HG02885 (cell line): ENCODE data around the gene ADGRG7.
"Not testable (repeated sequence)": the region's sequence is repeated elsewhere in the genome, so short reads cannot be mapped to it uniquely, and the experiment has no call there.

Experiments used
- ATAC-seq: cut with Tn5 transposase; IDR thresholded peaks from one replicate; pipeline ENCODE4 v1.9.1; 2021; ENCODE audit warnings: mild to moderate bottlenecking; ENCODE audit not compliant: unreplicated experiment, poor library complexity

ADGRG7 gene

DNA sequence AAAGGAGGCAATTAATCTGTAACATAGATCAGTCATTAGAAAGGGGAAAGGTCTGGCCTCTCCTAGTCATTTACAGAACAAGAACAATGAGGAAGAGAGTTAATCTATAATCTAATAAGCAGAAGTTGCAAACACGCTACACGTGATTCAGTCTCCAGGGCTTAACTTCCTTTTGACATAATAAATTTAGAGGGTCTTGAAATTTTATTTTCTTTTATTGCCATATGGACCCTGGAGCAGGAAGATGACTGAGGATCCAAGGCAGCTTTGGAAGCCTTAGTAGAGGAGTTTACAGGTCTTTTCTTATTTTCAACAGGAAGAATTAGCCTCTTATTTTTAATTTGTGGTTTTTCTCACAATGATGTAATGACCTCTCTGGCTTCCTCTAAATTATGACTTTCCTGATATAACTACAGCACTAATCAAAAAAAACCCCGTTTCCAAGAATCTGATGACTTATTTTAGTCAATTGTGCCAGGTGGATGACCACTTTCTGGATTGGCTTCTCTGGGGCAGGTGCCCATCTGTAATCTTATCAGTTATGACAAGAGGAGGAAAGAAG is 32.2 kb downstream of the ADGRG7 start:
- peak; percentile 57 for ATAC-seq

DNA sequence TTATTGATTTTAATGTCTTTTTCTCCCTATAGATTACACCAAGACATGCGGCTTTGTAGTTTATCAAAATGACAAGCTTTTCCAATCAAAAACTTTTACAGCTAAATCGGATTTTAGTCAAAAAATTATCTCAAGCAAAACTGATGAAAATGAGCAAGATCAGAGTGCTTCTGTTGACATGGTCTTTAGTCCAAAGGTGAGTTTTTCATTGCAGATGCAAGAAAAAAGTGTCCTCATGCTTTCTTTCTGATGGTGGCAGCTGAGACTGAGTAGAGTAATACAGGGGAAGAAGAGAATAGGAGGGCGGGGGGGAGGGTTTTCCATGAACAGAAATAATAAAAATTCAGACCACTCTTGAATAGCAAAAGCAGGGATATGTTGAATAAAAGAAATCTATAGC is 36.5 kb downstream of the ADGRG7 start:
- no peak for ATAC-seq

DNA sequence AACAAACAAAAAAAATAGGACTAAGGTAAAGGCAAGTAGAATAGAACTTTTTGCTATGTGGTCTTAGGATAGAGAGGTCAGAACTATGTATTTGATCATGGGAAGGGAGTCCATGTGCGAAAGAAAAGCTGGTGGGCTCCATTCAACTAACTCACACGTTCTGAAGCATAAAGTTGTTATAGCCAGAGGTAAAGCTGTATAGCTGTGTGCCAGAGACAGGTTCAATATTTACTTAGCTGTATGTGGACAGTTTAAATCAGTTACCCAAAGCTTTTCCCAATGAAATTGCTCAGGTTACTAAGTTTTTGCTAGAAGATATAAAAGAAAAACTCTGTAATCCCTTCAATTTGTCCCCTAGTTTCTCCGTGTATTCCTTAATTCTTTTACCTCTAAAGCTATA is 37.8 kb downstream of the ADGRG7 start:
- ATAC-seq, result no peak

DNA sequence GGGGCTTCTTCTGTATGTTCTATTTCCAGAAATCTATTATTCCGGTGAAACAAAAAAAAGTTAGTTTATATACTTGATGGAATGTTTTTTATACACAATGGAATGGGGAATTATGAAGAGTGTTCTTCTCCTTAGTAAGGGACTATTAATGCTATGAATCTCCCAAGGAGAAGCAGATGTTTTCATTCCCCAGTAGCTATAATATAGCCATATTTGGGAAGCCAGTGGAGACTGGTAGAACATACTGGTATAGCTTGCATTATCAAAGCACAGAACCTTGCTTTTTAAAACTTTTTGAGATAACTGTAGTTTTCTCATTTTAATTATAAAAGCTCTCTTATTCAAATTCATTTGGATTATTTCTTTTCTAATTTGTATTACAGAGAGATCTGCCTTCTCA is 38.3 kb downstream of the ADGRG7 start:
- ATAC-seq, result no peak

DNA sequence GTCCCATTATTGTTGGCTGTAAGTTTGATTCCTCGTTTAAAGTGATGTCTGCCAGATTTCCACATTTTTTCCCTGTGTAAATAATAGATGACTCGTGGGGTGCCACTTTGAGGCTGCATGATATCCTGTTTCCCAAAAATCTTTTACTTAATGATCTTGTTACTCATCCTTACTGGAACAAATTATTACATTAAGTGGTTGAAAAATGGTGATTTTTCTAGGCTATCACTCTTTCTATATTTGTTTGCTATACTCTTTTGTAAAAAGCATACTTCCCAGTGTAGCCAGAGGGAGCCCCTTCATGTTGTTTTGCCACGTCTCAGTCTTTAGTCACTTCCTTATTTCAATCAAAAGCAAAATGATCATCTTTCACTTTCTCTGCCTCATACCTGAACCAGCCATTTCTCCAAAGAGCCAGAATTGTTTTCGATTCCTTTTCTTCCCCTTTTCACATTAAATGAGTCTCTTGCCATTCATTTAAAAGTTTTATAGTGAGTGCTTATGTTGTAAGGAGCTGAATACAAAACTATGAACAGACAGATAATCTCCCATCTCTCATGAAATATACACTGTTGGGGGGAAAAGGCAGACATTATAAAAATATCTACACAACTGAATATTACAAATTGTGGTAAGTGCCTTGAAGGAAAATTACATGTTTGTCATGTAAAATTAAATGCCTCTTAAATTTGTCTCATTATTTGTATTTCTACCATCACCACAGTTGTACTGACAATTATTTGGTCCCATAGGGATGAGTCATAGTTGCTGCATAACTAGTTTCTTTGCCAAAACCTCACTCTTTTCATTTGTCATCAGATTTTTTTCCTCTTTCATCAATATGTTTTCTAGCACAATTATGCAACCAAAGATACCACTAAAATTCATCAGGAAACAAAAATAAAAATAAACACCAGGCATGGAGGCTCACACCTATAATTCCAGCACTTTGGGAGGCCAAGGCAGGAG is 41.5 kb downstream of the ADGRG7 start:
- ATAC-seq, result peak; percentile 99

DNA sequence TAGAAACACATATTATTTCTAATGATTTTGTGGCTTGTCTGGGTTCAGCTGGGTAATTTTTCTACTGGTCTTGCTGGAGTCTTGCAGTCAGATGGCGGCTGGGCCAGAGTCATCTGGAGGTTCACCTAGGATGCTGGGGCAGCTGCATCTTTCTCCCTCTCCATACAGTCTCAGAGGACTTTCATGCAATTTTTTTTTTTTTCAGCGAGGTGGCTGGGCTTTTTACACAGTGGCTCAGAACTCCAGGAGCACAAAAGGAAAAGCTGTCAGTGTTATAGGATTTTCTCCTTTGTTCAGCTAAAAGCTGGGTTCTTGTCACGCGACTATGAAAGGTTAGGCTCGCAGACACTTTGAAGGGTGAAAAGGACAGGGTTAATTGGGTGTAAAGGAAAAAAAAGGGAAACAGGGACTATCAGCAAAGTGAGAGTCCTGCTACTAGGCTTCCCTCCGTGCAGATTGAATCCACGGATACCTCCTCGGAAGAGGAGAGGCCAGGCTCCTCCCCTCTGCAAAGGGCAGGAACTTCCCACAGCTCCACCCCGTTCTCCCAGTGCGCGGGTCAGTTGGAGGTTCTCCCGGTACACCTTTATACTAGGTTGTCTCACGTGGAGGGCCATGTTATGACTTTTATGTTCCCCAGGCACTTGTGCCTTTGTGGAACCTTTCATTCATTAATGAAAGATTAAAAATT is 44.3 kb downstream of the ADGRG7 start:
- ATAC-seq, result no peak

DNA sequence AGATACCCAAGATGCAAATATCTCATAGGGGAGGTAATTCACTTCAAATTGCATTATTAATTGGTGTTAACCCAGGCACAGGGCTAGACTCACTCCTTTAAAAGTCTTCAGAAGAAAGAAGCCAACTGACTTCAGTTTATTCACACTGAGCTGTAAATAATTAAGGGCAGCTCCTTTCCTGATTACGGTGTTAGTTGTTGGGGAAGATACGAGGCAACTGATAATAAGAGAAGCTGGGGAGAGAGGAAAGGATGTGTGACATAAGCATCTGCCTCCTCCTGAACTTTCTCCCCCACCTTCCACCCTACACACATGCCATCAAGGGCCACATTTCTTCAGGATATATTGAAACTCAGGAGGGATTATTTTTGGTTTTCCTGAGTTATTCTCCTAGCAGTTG is 47.5 kb downstream of the ADGRG7 start:
- ATAC-seq, result no peak

DNA sequence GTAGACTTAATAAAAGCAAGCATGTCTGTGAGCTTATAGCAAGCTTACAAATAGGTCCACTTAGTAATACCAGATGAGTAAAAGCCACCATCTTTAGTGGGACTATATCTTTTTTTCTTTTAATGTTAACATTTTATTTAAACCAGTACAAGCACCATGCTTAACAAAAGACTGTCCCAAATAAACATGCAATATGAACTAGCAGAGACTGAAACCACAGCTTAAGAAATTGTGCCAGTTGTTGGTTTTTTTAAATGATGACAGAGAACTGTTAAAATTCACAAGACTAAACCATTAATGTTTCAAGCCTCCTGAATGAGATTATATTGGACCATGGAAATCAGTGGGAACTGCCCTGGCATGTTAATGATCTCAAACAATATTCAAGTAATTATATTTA is 51.9 kb downstream of the ADGRG7 start:
- not testable (repeated sequence) for ATAC-seq

DNA sequence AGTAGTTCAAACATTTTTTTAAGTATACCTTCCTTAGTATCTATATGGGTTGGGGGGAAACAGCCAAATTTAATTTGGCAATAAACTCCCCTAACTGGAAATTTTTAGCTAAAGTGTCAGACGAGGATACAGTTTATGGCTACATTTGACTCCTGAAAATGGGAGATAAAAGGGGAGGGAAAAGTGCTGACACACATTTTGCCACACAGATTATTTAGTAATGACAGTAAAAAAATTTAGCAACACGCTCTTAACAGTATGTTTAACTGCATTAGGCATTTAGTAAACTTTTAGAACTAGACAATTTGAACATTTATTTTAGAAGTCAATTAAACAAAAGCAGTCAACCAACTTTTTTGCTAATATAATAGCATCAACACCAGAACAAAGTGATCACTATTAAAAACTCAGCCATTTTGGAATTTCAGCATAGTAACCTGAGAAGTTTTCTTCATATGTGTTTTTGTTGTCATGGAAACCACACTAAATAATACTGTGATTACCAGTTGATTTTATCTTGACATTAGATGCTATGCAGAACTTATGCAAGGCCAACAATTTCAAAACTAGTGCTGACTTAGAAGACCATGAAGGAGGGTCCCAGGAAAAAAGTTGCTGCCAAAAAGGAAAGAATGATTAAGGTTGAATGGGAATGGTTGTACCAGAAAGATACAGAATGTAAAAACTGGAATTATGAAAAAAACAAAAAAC is 52.9 kb downstream of the ADGRG7 start:
- no peak for ATAC-seq

DNA sequence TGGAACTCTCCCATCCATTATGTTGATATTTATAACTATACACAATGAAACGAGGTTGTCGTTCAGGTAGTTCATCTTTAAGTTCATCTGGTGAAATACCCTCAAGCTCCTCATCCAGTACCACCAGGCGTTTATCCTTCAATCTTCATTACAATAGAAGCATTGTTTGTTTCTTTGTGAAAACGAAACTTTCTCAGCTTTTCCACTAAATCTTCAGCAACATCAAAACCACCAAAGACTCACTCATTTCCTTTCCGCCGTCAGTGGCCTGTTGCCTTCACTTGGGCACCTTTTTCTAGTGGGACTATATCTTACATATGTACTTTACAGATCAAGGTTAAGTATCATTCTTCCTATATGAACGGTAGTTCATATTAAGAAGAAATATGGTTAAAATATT is 55.8 kb downstream of the ADGRG7 start:
- ATAC-seq, result no peak

DNA sequence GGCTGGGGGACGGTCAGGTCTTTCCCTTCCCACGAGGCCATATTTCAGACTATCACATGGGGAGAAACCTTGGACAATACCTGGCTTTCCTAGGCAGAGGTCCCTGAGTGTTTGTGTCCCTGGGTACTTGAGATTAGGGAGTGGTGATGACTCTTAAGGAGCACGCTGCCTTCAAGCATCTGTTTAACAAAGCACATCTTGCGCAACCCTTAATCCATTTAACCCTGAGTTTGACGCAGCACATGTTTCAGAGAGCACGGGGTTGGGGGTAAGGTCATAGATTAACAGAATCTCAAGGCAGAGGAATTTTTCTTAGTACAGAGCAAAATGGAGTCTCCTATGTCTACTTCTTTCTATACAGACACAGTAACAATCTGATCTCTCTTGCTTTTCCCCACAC is 57.3 kb downstream of the ADGRG7 start:
- ATAC-seq, result not testable (repeated sequence)

DNA sequence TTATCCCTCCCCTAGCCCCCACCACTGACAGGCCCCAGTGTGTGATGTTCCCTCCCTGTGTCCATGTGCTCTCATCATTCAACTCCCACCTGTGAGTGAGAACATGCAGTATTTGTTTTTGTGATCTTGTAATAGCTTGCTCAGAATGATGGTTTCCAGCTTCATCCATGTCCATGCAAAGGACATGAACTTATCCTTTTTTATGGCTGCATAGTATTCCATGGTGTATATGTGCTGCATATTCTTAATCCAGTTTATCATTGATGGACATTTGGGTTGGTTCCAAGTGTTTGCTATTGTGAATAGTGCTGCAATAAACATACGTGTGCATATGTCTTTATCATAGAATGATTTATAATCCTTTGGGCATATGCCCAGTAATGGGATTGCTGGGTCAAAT is 57.9 kb downstream of the ADGRG7 start:
- not testable (repeated sequence) for ATAC-seq

DNA sequence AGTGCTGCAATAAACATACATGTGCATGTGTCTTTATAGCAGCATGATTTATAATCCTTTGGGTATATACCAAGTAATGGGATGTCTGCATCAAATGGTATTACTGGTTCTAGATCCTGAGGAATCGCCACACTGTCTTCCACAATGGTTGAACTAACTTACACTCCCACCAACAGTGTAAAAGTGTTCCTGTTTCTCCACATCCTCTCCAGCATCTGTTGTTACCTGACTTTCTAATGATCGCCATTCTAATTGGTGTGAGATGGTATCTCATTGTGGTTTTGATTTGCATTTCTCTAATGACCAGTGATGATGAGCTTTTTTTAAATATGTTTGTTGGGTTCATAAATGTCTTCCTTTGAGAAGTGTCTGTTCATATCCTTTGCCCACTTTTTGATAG is 61.6 kb downstream of the ADGRG7 start:
- not testable (repeated sequence) for ATAC-seq

DNA sequence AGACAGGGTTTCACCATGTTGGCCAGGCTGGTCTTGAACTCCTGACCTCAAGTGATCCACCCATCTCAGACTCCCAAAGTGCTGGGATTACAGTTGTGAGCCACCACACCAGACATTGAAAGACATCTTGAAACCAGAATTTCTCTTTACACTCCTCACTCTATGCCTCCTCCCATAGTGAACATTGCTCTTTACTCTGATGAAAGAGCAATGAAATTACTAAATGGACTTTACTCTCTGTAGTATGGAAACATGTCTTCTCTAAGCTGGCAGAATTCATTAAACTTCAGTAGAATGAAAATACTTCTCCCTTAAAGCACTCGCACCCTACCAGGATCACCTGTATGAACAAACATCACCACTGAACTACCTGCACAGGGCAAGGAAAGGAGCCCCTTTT is 72.1 kb downstream of the ADGRG7 start:
- ATAC-seq, result no peak

DNA sequence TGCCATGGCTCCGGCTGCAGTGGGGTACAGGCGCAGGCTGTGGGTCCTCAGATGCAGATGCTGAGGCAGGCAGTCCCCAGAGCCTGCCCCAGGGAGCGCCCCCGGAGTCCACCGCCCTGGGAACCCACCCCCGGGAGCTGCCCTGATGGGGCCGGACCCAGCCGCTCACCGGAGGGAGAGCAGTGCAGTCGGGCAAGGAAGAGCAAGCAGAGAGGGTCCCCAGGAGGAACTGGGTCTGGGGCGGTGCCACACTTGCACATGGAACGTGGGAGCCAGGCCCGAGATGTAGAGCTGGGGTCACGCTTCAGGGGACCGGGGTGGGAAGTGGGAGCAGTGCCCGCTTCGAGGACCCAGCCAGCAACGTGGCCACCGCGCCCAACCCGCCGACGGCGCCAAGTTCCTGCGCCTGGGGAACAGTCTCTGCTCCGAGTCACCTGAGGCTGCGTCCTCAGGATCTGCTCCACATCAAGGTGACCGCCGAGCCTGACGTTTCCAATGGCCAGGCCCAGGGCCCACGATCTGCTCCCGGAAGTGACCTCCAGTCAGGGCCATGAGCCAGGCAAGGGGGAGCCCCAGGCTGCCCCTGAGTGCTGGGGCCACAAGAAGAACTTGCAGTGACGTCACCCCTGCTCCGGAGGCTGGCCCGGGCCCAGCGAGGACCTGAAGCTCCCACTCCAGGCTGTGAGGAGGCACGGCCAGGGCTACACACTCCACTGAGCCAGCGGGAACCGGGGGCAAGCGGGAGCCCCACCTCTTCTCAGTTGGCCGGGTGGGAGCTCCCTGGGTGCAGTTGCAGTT is 72.9 kb downstream of the ADGRG7 start:
- no peak for ATAC-seq

DNA sequence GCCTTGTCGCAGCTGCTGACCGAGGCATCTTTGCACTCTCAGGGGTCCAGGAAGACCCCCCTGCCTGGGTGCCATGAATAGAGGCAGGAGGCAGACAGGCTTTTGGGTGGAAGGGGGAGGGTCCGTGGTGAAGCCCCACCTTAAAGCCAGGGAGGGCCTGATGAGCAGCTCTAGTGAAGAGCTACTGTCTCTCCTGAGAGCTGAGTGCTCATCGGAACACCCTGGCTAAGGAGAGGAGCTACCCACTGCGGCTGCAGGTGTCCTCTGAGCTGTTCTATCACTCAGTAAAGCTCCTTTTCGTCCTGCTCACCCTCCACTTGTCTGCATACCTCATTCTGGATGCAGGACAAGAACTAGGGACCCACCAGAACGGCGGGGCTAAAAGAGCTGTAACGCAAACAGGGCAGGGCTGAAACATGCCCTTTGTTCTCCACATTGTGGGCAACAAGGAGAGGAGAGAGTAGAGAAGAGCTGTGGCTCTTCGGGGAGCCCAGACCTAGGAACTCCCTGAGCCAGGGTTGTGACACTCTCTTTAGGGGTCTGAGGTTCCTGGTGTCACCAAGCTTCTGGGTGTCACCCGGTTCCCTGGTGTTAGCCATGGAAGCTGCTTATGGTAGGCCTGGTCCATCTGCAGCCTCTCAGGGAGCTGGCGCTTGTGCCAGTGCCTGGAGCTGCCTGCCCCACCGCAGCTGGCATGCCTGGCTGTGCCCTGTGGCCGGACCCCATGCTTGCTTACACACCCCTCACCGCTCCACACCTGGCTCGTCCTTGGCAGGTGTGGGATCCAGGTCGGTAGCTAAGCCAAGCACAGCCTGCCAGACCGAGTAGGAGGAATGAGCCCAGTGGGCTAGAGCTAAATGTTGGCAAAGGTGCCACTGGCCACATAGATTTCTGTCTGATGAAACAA is 73.7 kb downstream of the ADGRG7 start:
- ATAC-seq, result no peak

DNA sequence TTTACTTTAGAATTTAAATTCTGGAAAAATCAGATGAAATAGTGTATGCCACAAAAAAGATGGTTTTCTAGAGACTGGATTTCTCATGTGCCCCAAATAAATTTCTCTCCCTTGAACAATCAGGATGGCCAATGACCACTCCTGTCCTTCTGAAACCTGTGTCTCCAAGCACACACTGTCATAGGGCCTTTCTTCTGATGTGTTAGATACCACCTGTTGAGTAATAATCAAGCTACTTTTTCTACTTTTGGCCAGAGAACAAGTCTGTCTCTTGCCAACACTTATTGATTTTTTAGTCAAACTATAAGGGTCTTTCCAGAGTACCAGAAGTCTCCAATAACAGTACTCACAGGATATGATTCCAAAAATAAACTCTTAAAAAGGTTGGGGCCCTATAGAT is 83.8 kb downstream of the ADGRG7 start:
- ATAC-seq, result no peak

DNA sequence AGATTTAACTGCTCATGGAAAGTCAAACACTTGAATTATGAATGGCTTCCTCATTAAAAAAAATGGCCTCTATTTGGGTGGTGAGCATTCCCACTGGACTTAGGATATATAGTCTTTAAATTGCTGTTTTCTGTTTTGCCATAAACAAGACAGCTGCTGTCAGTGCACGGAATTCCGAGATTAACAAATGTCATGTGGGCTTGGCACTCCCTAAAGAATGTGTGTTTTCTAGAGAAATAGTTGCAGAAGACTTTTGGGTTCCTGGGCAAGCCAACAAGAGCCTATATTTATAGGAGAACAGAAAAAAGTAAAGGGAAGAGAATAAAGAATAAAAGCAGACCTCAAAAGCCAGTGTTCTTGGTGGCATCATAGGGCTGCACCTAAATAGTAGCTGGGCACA is 86.3 kb downstream of the ADGRG7 start:
- ATAC-seq, result no peak

DNA sequence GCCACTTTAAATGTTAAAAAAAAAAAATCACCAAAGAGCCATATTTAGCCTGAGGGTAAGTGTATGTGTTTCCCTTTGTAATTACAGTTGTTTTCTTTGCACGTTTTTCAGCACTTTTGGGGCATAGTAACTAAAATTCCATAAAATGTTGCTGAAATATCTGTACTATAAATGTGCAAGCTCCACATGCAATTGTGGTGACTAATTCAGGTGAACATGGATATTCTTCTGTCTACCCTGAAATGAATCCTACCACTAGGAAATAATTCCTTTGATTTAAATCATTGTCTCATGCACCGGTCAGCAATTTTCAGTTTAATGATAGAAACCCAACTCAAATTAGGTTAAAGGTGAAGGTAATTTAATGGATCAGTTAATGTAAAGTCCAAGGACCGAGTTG is 86.8 kb downstream of the ADGRG7 start:
- no peak for ATAC-seq
